Lower lobe of right lung (tissue), 2 donors: ENCODE data around the gene CYFIP1. TPM values are rescaled to one million over a fixed set of nuclear protein-coding genes. Genes with fewer than 3 reads are reported as not detected.

Source experiments
- ATAC-seq, 2 donors: fragments of 200-7000 bp; cut with Tn5 transposase; one replicate each; pipeline ENCODE4 v1.9.1; 2020 to 2022; ENCODE audit warnings: mild to moderate bottlenecking in 2 of 2, moderate library complexity in 2 of 2
- DNase-seq: peaks from one replicate; pipeline ENCODE4 v3.0.0-alpha.2; 2020
- H3K27ac ChIP-seq: fragments of 200-600 bp; one replicate; pipeline ENCODE4 v1.8.0; 2022
- H3K27me3 ChIP-seq: fragments of 200-600 bp; one replicate; pipeline ENCODE4 v1.8.0; 2022; ENCODE audit warnings: low read depth
- H3K36me3 ChIP-seq: fragments of 200-600 bp; one replicate; pipeline ENCODE4 v1.8.0; 2022; ENCODE audit warnings: mild to moderate bottlenecking
- H3K4me1 ChIP-seq: fragments of 200-600 bp; one replicate; pipeline ENCODE4 v1.8.0; 2022
- H3K4me3 ChIP-seq: fragments of 200-600 bp; one replicate; pipeline ENCODE4 v1.8.0; 2022; ENCODE audit warnings: mild to moderate bottlenecking
- H3K9me3 ChIP-seq: fragments of 200-600 bp; one replicate; pipeline ENCODE4 v1.8.0; 2022
- CTCF ChIP-seq: fragments of 200-600 bp; IDR thresholded peaks from one replicate; pipeline ENCODE4 v1.8.0; 2022; ENCODE audit warnings: antibody characterized with exemption, mild to moderate bottlenecking
- intact Hi-C: fragments of 100-400 bp; cut with DNase I; formaldehyde crosslinking; loops from one replicate; pipeline ENCODE4 v1.11.0; 2022
- total RNA-seq: library from RNA; stranded (reverse); fragmentation: NEBNext Ultra II Directional; extraction: Animal tissue kit (Norgen Biotek cat#: 25700); gene quantifications from one replicate; pipeline ENCODE4 v1.2.1, GENCODE V29; 2021
- donor health status: DM: no; HTN: yes; CAD: no; lungs with severe emphysema.

Gene CYFIP1
- total RNA-seq, 1 donor from 2014 or later, result 153 TPM

GRCh38 chr15:22892333-22892732 lies 87.8 kb downstream of the CYFIP1 start:
- ATAC-seq (peak in 1 of 2 donors; percentile 13), DNase-seq (no peak)
- H3K27me3 ChIP-seq, result no peaks in the 10 kb centered on the region
- H3K4me3 ChIP-seq, result no peak overlapping the region
- H3K9me3 ChIP-seq, result no peaks in the 10 kb centered on the region
- intact Hi-C loops, result no loop called here
- no peak for TF ChIP-seq CTCF
- H3K27ac ChIP-seq, result no peak overlapping the region
- no peaks in the 10 kb centered on the region for H3K4me1 ChIP-seq
- H3K36me3 ChIP-seq, result peaks cover 71% of the 10 kb centered on the region

- no peak overlapping the region for H3K4me3 ChIP-seq
- H3K9me3 ChIP-seq, result no peaks in the 10 kb centered on the region
- ATAC-seq (no peak), DNase-seq (no peak)
- intact Hi-C loops, result no loop called here
- no peaks in the 10 kb centered on the region for H3K27me3 ChIP-seq
- H3K27ac ChIP-seq, result no peak overlapping the region
- H3K36me3 ChIP-seq, result peaks cover 71% of the 10 kb centered on the region
- no peak for TF ChIP-seq CTCF
- H3K4me1 ChIP-seq, result no peaks in the 10 kb centered on the region
These were observed 88.5 kb downstream of the CYFIP1 start for GRCh38 chr15:22891426-22892210.

- H3K27me3 ChIP-seq, result no peaks in the 10 kb centered on the region
- no peak for DNase-seq
- no peak overlapping the region for H3K4me3 ChIP-seq
- ATAC-seq, result no peak
- no peak for TF ChIP-seq CTCF
- H3K9me3 ChIP-seq, result no peaks in the 10 kb centered on the region
- H3K4me1 ChIP-seq, result no peaks in the 10 kb centered on the region
- peaks cover 71% of the 10 kb centered on the region for H3K36me3 ChIP-seq
- intact Hi-C loops, result no loop called here
- no peak overlapping the region for H3K27ac ChIP-seq
These were observed 89.9 kb downstream of the CYFIP1 start for GRCh38 chr15:22890296-22890695.

GRCh38 chr15:22889146-22889818 lies 90.9 kb downstream of the CYFIP1 start:
- Histone ChIP-seq H3K27ac (no peak overlapping the region), H3K9me3 (no peaks in the 10 kb centered on the region), H3K36me3 (peaks cover 73% of the 10 kb centered on the region), H3K4me3 (no peak overlapping the region), H3K4me1 (no peaks in the 10 kb centered on the region), H3K27me3 (no peaks in the 10 kb centered on the region)
- intact Hi-C loops, result no loop called here
- TF ChIP-seq CTCF, result no peak
- DNase-seq, result no peak
- no peak for ATAC-seq

- ATAC-seq, result peak in 1 of 2 donors; percentile 34
These were observed 91.9 kb downstream of the CYFIP1 start for GRCh38 chr15:22888120-22888859.

More at GRCh38 chr15:22888120-22888859, 91.9 kb downstream of the CYFIP1 start:
- no peaks in the 10 kb centered on the region for H3K27me3 ChIP-seq
- intact Hi-C loops, result no loop called here
- no peak overlapping the region for H3K4me3 ChIP-seq
- H3K36me3 ChIP-seq, result peaks cover 65% of the 10 kb centered on the region
- H3K27ac ChIP-seq, result no peak overlapping the region
- no peaks in the 10 kb centered on the region for H3K9me3 ChIP-seq
- DNase-seq, result no peak
- H3K4me1 ChIP-seq, result no peaks in the 10 kb centered on the region
- no peak for TF ChIP-seq CTCF
